ENCODE data around the gene GOLGA6A.
"Not testable (repeated sequence)": the region's sequence is repeated elsewhere in the genome, so short reads cannot be mapped to it uniquely, and the experiment has no call there.

The GOLGA6A gene

DNA sequence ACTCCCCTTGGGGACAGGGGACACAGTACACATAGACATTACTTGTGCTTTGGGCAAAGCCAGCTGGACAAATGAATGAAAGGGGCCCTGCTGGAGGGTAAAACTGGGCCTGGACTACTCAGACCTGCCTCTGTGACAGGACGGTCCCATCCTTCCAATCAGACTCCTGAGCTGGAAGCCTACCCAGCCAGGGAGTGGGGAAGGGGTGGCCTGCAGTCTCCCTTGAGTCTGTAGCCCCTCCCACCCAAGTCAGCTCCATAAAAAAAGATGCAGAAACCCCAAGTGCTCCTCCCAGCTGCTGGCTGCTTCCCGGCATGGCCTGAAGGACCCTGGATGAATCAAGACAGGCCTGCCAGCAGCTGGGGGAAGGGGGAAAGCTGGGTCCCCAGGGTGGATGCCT is 12.2 kb upstream of the GOLGA6A start:
- H3K4me3 ChIP-seq (ENCODE audit: low read length); DNase-seq (ENCODE audit: low read depth): not testable (repeated sequence)

DNA sequence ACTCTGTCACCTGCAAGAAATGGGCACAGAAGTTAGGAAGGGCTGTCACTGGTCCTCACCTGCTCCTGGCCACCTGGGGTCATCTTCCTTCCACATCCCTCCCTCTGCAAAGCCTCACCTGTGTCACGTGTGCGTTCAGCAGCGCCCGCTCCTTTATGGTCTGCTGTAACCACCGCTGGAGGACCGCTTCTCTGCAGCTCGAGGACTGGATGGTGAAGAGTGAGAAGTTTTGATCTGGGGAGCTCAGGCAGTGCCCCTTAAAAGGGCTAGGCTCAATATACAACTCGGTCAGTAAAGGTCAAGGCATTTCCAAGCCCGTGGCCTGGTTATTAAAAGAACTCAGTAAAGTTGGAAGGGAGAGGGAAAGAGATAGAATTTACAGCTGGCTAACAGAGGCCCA is 6.6 kb downstream of the GOLGA6A start:
- not testable (repeated sequence) for H3K4me3 ChIP-seq (ENCODE audit: low read length); DNase-seq (ENCODE audit: low read depth)

DNA sequence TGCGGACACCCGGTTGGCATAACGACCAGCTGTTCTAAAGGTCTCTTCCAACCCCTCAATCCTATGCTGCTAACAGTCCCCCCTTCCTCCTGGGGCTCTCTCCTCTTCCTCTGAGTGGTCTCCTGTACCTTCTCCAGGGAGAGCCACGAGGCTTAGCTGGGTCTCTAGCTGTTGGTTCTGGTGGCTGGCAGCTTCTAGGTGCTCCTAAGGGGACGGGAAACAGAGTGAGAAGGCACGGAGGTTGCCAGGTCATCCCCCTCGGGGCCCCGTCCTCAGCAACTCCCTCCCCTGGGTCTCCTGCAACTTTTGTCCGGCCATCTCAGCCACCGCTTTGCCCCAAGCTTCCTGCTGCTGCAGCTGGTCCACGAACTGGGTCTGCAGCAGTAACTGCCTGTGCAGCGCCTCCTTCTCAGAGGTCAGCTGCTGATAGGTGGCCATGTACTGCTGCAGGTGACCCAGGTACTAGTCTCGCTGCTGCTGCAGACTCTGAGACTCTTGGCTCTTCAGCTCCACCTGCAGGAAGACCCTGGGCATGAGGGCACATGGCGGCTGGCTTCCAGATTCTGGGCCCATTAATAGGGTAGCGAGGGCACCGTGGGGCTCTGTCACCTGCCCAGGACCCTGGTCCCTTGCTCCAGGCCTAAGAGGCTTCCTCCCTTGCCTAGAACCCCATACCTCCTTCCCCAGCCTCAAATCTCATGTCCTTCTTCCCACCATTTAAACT is 9.6 kb downstream of the GOLGA6A start:
- DNase-seq (ENCODE audit: low read depth); H3K4me3 ChIP-seq (ENCODE audit: low read length): not testable (repeated sequence)
- TF ChIP-seq, protein P1, sequence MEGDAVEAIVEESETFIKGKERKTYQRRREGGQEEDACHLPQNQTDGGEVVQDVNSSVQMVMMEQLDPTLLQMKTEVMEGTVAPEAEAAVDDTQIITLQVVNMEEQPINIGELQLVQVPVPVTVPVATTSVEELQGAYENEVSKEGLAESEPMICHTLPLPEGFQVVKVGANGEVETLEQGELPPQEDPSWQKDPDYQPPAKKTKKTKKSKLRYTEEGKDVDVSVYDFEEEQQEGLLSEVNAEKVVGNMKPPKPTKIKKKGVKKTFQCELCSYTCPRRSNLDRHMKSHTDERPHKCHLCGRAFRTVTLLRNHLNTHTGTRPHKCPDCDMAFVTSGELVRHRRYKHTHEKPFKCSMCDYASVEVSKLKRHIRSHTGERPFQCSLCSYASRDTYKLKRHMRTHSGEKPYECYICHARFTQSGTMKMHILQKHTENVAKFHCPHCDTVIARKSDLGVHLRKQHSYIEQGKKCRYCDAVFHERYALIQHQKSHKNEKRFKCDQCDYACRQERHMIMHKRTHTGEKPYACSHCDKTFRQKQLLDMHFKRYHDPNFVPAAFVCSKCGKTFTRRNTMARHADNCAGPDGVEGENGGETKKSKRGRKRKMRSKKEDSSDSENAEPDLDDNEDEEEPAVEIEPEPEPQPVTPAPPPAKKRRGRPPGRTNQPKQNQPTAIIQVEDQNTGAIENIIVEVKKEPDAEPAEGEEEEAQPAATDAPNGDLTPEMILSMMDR (conservative IDR thresholded peaks at IDR 0.05; ENCODE audit: low read depth, low read length): peak; percentile 35

GRCh38 chr15:74072132-74072531 is 10.2 kb downstream of the GOLGA6A start:
- DNase-seq (ENCODE audit: low read depth); H3K4me3 ChIP-seq (ENCODE audit: low read length): not testable (repeated sequence)

- H3K4me3 ChIP-seq (ENCODE audit: low read length); DNase-seq (ENCODE audit: low read depth): not testable (repeated sequence)
Observed at GRCh38 chr15:74071645-74072044, 10.7 kb downstream of the GOLGA6A start.

GRCh38 chr15:74065684-74066411 is 16.5 kb downstream of the GOLGA6A start:
- TF ChIP-seq, protein P1 (conservative IDR thresholded peaks at IDR 0.05; ENCODE audit: low read depth, low read length): peak; percentile 28
- H3K4me3 ChIP-seq (ENCODE audit: low read length); DNase-seq (ENCODE audit: low read depth): not testable (repeated sequence)

DNA sequence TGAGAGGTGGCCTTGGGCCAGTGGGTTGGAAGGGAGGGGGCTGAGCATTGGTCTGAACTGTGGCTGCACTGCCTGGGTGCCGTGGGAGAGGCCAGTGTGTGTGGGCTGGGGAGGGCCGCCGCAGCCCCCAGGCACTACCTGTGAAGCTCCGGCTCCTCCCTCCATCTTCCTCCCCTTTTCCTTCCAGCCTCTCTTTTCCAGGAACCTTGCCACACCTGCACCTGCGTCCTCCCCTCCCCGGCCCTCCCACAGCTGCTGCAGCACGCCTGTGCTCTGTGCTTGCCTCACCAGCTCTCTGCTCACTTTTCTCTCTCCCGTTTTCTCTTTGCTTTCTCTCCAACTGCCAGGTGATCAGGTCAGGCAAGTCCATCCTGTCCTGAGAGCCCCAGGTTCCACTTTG is 17.5 kb downstream of the GOLGA6A start:
- not testable (repeated sequence) for DNase-seq (ENCODE audit: low read depth); H3K4me3 ChIP-seq (ENCODE audit: low read length)

GRCh38 chr15:74064183-74064582 is 18.2 kb downstream of the GOLGA6A start:
- not testable (repeated sequence) for H3K4me3 ChIP-seq (ENCODE audit: low read length); DNase-seq (ENCODE audit: low read depth)

DNA sequence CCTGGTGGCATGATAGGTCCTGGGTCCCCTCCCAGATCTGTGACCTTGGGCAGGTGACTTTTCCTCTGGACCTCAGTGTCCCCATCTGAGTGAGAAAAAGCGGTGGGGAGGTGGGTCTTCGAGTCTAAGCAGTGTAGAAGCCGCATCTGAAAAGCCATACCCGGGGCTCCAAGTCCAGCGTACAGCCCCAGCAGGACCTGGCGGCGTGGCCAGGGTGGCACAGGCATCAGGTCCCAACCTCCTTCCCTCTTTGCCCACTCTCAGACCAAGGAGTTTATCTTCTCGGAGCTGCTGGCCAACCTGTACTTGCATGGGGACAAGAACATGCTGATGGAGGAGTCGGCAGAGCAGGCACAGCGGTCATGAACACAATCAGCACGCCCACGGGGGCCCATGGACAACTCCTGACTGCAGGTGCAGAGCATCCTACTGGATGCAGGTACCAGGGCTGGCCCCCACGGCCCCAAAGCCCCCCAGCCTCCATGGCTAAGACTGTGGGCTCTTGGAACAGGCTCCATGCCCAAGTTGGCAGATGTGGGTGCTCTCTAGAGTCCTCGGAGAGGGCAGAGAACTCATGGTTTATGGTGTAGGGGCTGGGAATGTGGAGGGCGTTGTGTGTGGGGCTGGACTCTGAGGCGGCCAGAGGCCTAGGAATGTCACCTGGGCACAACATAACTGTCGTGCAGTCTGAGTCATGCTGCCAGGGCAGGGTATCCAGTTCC is 18.8 kb downstream of the GOLGA6A start:
- not testable (repeated sequence) for DNase-seq (ENCODE audit: low read depth); H3K4me3 ChIP-seq (ENCODE audit: low read length)

DNA sequence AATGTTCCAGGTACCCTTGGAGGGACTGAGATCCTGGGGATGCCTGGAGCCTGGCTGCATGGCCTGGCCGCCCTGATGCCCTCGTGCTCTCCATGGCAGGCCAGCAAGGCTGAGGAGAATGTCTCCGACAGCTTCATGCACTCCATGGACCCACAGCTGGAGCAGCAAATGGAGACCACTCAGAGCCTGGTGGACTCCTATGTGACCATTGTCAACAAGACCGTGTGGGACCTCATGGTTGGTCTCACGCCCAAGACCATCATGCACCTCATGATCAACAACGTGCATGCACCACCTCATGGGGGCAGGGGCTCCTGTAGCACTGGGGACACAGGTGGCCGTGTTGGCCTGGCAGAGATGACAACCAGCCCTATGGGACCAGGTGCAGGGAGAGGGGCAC is 19.7 kb downstream of the GOLGA6A start:
- no peak for DNase-seq (ENCODE audit: low read depth)
- TF ChIP-seq, protein P1 (conservative IDR thresholded peaks at IDR 0.05; ENCODE audit: low read depth, low read length): no peak
- no peak overlapping the region for H3K4me3 ChIP-seq (ENCODE audit: low read length)

Data from retinal pigment epithelial cell (primary cell).